ENCODE results near the gene SLC32A1.

Gene SLC32A1

GRCh38 chr20:38723848-38724625 lies at the start of gene SLC32A1:
Gene SLC32A1 (plus strand): TSS chr20:38724486. CDS start chr20:38724725, 239 bp downstream.
- no peak for DNase-seq (ENCODE audit: low read depth)

- DNase-seq (ENCODE audit: low read depth), result no peak
Measured at GRCh38 chr20:38674765-38675133, 49.5 kb upstream of the SLC32A1 start.

- DNase-seq (ENCODE audit: low read depth), result no peak
Measured at GRCh38 chr20:38676576-38676975, 47.7 kb upstream of the SLC32A1 start.

- DNase-seq (ENCODE audit: low read depth), result no peak
Measured at GRCh38 chr20:38680500-38681306, 43.6 kb upstream of the SLC32A1 start.

- no peak for DNase-seq (ENCODE audit: low read depth)
Measured at GRCh38 chr20:38685271-38685670, 39.0 kb upstream of the SLC32A1 start.

- peak; percentile 20 for DNase-seq (ENCODE audit: low read depth)
Measured at GRCh38 chr20:38685853-38686473, 38.3 kb upstream of the SLC32A1 start.

- DNase-seq (ENCODE audit: low read depth), result peak; percentile 31
Measured at GRCh38 chr20:38692436-38693411, 31.6 kb upstream of the SLC32A1 start.

GRCh38 chr20:38697306-38697705 lies 27.0 kb upstream of the SLC32A1 start:
- no peak for DNase-seq (ENCODE audit: low read depth)

GRCh38 chr20:38698541-38698940 lies 25.7 kb upstream of the SLC32A1 start:
- DNase-seq (ENCODE audit: low read depth), result no peak

- no peak for DNase-seq (ENCODE audit: low read depth)
Measured at GRCh38 chr20:38700141-38700540, 24.1 kb upstream of the SLC32A1 start.

GRCh38 chr20:38700926-38701325 lies 23.4 kb upstream of the SLC32A1 start:
- no peak for DNase-seq (ENCODE audit: low read depth)

GRCh38 chr20:38703526-38703925 lies 20.8 kb upstream of the SLC32A1 start:
- DNase-seq (ENCODE audit: low read depth), result no peak

GRCh38 chr20:38704136-38704535 lies 20.1 kb upstream of the SLC32A1 start:
- DNase-seq (ENCODE audit: low read depth), result no peak

GRCh38 chr20:38706509-38706908 lies 17.8 kb upstream of the SLC32A1 start:
- no peak for DNase-seq (ENCODE audit: low read depth)

GRCh38 chr20:38714308-38714707 lies 10.0 kb upstream of the SLC32A1 start:
- no peak for DNase-seq (ENCODE audit: low read depth)

GRCh38 chr20:38715646-38716045 lies 8.6 kb upstream of the SLC32A1 start:
- no peak for DNase-seq (ENCODE audit: low read depth)

- no peak for DNase-seq (ENCODE audit: low read depth)
Measured at GRCh38 chr20:38722683-38723016, 1.6 kb upstream of the SLC32A1 start.

GRCh38 chr20:38723017-38723847 lies 1.1 kb upstream of the SLC32A1 start:
- DNase-seq (ENCODE audit: low read depth), result no peak

- no peak for DNase-seq (ENCODE audit: low read depth)
Measured at GRCh38 chr20:38724626-38725147, 401 bp downstream of the SLC32A1 start.

GRCh38 chr20:38725148-38725901 lies 1.0 kb downstream of the SLC32A1 start:
- no peak for DNase-seq (ENCODE audit: low read depth)

Data from fibroblast of gingiva (primary cell).